Esophagus muscularis mucosa (tissue), 4 donors: Measurements from ENCODE around the gene STIMATE.

Experiments used
- EP300 ChIP-seq: sonication (generic); formaldehyde crosslinking; IDR thresholded peaks from one replicate; pipeline ENCODE4 v1.6.1; 2017; ENCODE audit warnings: antibody characterized with exemption
- POLR2A ChIP-seq: fragments of 450-650 bp; IDR thresholded peaks from one replicate; pipeline ENCODE4 v1.6.1; 2017; ENCODE audit warnings: antibody characterized with exemption, moderate library complexity, mild to moderate bottlenecking, low read depth
- POLR2AphosphoS5 ChIP-seq, 2 donors: sonication (generic); formaldehyde crosslinking; IDR thresholded peaks; one replicate each; pipeline ENCODE4 v1.6.1; 2017; ENCODE audit warnings: antibody characterized with exemption in 2 of 2
- TF ChIP-seq, protein P1 (sequence below), 3 experiments: fragments of 200-600 bp in 2 of 3; fragments of 450-650 bp in 1 of 3; sonication (generic) in 2 of 3; IDR thresholded peaks; one replicate each; pipeline ENCODE4 v1.5.1; 2017 to 2019; ENCODE audit warnings: antibody characterized with exemption in 3 of 3, mild to moderate bottlenecking in 2 of 3, moderate library complexity in 1 of 3

DNA sequence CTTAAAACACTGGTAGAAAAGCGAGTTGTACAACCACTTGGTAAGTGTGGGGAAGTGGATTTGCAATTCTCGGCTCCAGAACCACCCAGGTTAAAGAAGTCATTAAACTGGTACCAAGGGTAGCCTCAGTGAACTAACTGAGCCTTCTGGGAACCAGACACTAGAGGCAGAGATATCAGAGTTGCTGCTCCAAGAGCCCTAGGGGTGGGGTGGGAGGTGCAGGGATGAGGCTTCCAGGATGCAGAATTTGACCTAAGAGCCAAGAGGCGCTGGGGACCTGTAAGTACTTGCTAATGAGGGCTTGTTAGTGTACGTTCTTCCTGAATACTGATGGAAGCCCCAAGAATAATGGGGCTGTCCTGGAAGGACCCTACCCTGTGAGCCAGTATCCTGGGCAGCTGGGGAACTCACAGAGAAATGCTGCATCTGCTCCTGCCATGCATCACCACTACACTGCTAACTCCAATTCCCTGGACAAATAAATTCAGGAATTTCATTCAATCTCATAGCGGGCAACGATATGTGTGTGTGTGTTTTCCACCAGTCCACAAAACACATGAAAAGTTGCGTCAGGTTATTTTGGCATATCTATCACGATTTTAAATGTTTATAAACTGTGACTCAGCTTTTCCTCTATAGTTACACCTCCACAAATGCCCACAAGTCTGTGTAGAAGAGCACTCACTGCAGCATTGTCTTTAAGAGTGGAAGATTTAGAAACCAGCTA is 23.8 kb downstream of the STIMATE start:
- TF ChIP-seq POLR2AphosphoS5 (IDR thresholded peaks at IDR 0.05) (no peak), EP300 (no peak), POLR2A (no peak)
- TF ChIP-seq, protein P1, sequence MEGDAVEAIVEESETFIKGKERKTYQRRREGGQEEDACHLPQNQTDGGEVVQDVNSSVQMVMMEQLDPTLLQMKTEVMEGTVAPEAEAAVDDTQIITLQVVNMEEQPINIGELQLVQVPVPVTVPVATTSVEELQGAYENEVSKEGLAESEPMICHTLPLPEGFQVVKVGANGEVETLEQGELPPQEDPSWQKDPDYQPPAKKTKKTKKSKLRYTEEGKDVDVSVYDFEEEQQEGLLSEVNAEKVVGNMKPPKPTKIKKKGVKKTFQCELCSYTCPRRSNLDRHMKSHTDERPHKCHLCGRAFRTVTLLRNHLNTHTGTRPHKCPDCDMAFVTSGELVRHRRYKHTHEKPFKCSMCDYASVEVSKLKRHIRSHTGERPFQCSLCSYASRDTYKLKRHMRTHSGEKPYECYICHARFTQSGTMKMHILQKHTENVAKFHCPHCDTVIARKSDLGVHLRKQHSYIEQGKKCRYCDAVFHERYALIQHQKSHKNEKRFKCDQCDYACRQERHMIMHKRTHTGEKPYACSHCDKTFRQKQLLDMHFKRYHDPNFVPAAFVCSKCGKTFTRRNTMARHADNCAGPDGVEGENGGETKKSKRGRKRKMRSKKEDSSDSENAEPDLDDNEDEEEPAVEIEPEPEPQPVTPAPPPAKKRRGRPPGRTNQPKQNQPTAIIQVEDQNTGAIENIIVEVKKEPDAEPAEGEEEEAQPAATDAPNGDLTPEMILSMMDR (IDR thresholded peaks at IDR 0.05): no peak
